Ovary (tissue), 3 donors: Measurements from ENCODE around the gene ST3GAL3.

ENCODE experiments used
- POLR2A ChIP-seq: fragments of 450-650 bp; IDR thresholded peaks from one replicate; pipeline ENCODE4 v1.6.1; 2017; ENCODE audit warnings: antibody characterized with exemption, mild to moderate bottlenecking, moderate library complexity
- TF ChIP-seq, protein P1 (sequence below), 3 donors: fragments of 450-650 bp in 2 of 3; fragments of 200-600 bp in 1 of 3; IDR thresholded peaks; one replicate each; pipeline versions ENCODE4 v1.5.1 to v1.8.0; 2016 to 2022; ENCODE audit warnings: antibody characterized with exemption in 3 of 3, mild to moderate bottlenecking in 1 of 3
- donor health status: DM: no; HTN: no; CAD: no.

DNA sequence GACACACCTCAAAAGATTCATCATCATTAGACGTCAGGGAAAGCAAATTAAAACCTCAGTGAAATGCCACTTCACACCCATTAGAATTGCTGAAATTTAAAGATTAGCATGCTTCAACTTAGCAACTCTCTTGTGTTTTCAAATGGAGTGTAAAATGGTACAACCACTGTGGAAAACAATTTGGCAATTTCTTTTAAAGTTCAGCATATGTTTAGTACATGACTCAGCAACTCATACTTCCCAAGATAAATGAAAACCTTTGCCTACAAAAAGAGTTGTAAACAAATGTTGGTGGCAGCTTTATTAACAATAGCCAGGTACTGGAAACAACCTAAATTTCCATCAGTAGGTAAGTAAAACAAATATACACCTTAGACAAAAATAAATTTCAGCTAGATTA, 42.7 kb downstream of the ST3GAL3 start:
- TF ChIP-seq, protein P1, sequence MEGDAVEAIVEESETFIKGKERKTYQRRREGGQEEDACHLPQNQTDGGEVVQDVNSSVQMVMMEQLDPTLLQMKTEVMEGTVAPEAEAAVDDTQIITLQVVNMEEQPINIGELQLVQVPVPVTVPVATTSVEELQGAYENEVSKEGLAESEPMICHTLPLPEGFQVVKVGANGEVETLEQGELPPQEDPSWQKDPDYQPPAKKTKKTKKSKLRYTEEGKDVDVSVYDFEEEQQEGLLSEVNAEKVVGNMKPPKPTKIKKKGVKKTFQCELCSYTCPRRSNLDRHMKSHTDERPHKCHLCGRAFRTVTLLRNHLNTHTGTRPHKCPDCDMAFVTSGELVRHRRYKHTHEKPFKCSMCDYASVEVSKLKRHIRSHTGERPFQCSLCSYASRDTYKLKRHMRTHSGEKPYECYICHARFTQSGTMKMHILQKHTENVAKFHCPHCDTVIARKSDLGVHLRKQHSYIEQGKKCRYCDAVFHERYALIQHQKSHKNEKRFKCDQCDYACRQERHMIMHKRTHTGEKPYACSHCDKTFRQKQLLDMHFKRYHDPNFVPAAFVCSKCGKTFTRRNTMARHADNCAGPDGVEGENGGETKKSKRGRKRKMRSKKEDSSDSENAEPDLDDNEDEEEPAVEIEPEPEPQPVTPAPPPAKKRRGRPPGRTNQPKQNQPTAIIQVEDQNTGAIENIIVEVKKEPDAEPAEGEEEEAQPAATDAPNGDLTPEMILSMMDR (IDR thresholded peaks at IDR 0.05) = no peak
- TF ChIP-seq POLR2A = no peak
